GM12878 (cell line): Measurements from ENCODE around the gene RUFY3. TPM values are rescaled to one million over a fixed set of nuclear protein-coding genes. Genes with fewer than 3 reads are reported as not detected.

Experiments used
- ATAC-seq: fragments of 200-7000 bp; cut with Tn5 transposase; 3 replicates; pipeline ENCODE4 v1.9.1; 2020; ENCODE audit warnings: mild to moderate bottlenecking, moderate library complexity
- BruUV-seq: library from RNA; stranded (reverse); fragments of 400-500 nt; replicated peaks from 2 replicates; lab custom pipeline; 2021; lab: Mats Ljungman, UMichigan
- CTCF ChIA-PET: fragments of 300-600 bp; sonication (Branson Sonifier 250); formaldehyde crosslinking; extraction: SDS; loops from one replicate; lab custom pipeline; 2021; ENCODE audit warnings: inconsistent platforms; lab: Yijun Ruan, JAX
- POLR2A ChIA-PET: fragments of 350-600 bp; formaldehyde crosslinking; extraction: SDS; loops from one replicate; lab custom pipeline; 2021; ENCODE audit warnings: inconsistent platforms; lab: Charles Lee
- RAD21 ChIA-PET: fragments of 300-600 bp; sonication (Branson Sonifier 250); formaldehyde crosslinking; loops from one replicate; lab custom pipeline; 2023; ENCODE audit warnings: antibody characterized with exemption; ENCODE audit not compliant: unreplicated experiment; lab: Charles Lee
- SMC1A ChIA-PET: fragments of 300-600 bp; sonication (Branson Sonifier 250); formaldehyde crosslinking; loops from one replicate; lab custom pipeline; 2023; ENCODE audit not compliant: unreplicated experiment, uncharacterized antibody; lab: Charles Lee
- DNase-seq: peaks from one replicate; pipeline ENCODE4 v3.0.0-alpha.2; 2011; ENCODE audit warnings: low read depth, low spot score
- FAIRE-seq: peaks from 3 replicates; lab custom pipeline; 2011; peaks lifted over from hg19 to GRCh38; lab: Jason Lieb, UNC
- H2AFZ ChIP-seq: 2 replicates; pipeline ENCODE4 v1.6.0; 2011; ENCODE audit warnings: low read depth, low read length, control low read depth; ENCODE audit not compliant: control insufficient read depth
- H3K27ac ChIP-seq: 2 replicates; pipeline ENCODE4 v1.5.1; 2011; ENCODE audit warnings: control low read depth; ENCODE audit not compliant: control insufficient read depth, insufficient read depth
- H3K27me3 ChIP-seq, 2 experiments: replicated peaks in 1 of 2; 2 replicates each; pipeline versions ENCODE4 v1.6.0 to v1.6.1; 2011; ENCODE audit warnings: low read length in 1 of 2; ENCODE audit not compliant: control insufficient read depth in 2 of 2, insufficient read depth in 2 of 2
- H3K36me3 ChIP-seq, 2 experiments: 2 replicates each; pipeline ENCODE4 v1.5.1; 2011; ENCODE audit warnings: low read length in 1 of 2; ENCODE audit not compliant: control insufficient read depth in 2 of 2, insufficient read depth in 2 of 2
- H3K4me1 ChIP-seq: 2 replicates; pipeline ENCODE4 v1.6.1; 2011; ENCODE audit warnings: mild to moderate bottlenecking, low read length, moderate library complexity, mixed read lengths; ENCODE audit not compliant: control insufficient read depth, insufficient read depth
- H3K4me2 ChIP-seq: 2 replicates; pipeline ENCODE4 v1.6.0; 2011; ENCODE audit warnings: control low read depth; ENCODE audit not compliant: control insufficient read depth, insufficient read depth
- H3K4me3 ChIP-seq: fragments of 200-600 bp; sonication (generic); 2 replicates; pipeline ENCODE4 v1.5.1; 2016
- H3K79me2 ChIP-seq: 2 replicates; pipeline ENCODE4 v1.6.0; 2011; ENCODE audit warnings: low read length; ENCODE audit not compliant: control insufficient read depth, insufficient read depth
- H3K9ac ChIP-seq: 2 replicates; pipeline ENCODE4 v1.8.0; 2011; ENCODE audit warnings: low read length, control low read depth, mixed read lengths; ENCODE audit not compliant: control insufficient read depth, insufficient read depth
- H3K9me3 ChIP-seq: replicated peaks from 3 replicates; pipeline ENCODE4 v1.5.1; 2011; ENCODE audit warnings: mild to moderate bottlenecking, low read length; ENCODE audit not compliant: control insufficient read depth, insufficient read depth
- H4K20me1 ChIP-seq: 2 replicates; pipeline ENCODE4 v1.6.0; 2011; ENCODE audit not compliant: control insufficient read depth, insufficient read depth
- CEBPB ChIP-seq, 2 experiments: fragments of 150-350 bp in 1 of 2; IDR thresholded peaks; 2 replicates each; pipeline ENCODE4 v1.6.1; 2012 to 2014; ENCODE audit warnings: low read depth in 2 of 2, low read length in 2 of 2, borderline replicate concordance in 1 of 2, inconsistent platforms in 1 of 2
- ESRRA ChIP-seq: IDR thresholded peaks from 2 replicates; pipeline ENCODE4 v1.6.1; 2012; ENCODE audit warnings: mild to moderate bottlenecking, low read length, improper control_type of control experiment
- FOS ChIP-seq: IDR thresholded peaks from 3 replicates; pipeline ENCODE4 v1.6.1; 2011; ENCODE audit warnings: borderline replicate concordance; ENCODE audit not compliant: insufficient read length; ENCODE audit errors: extremely low read depth
- GABPA ChIP-seq: IDR thresholded peaks from 2 replicates; pipeline ENCODE4 v1.6.1; 2014; ENCODE audit warnings: antibody characterized with exemption, low read depth, mild to moderate bottlenecking, inconsistent platforms
- IRF3 ChIP-seq: fragments of 450-650 bp; IDR thresholded peaks from 2 replicates; pipeline ENCODE4 v1.6.1; 2014; ENCODE audit warnings: mild to moderate bottlenecking
- MYB ChIP-seq: fragments of 150-350 bp; IDR thresholded peaks from 2 replicates; pipeline ENCODE4 v1.6.1; 2014; ENCODE audit warnings: mild to moderate bottlenecking, low read depth, low read length, borderline replicate concordance
- POLR2AphosphoS2 ChIP-seq: IDR thresholded peaks from 2 replicates; pipeline ENCODE4 v1.6.1; 2011; ENCODE audit warnings: low read depth, mild to moderate bottlenecking, low read length, improper control_type of control experiment, moderate library complexity
- RBBP5 ChIP-seq: fragments of 200-600 bp; sonication (generic); conservative IDR thresholded peaks from 2 replicates; pipeline ENCODE4 v1.6.1; 2016
- RFX5 ChIP-seq: IDR thresholded peaks from 2 replicates; pipeline ENCODE4 v1.6.1; 2011; ENCODE audit warnings: low read depth, low read length, improper control_type of control experiment
- TCF7 ChIP-seq: IDR thresholded peaks from 2 replicates; pipeline ENCODE4 v1.6.1; 2014; ENCODE audit warnings: antibody characterized with exemption, borderline replicate concordance
- YBX1 ChIP-seq: fragments of 450-650 bp; IDR thresholded peaks from 2 replicates; pipeline ENCODE4 v1.6.1; 2016; ENCODE audit warnings: antibody characterized with exemption
- ZNF217 ChIP-seq: fragments of 450-650 bp; IDR thresholded peaks from 2 replicates; pipeline ENCODE4 v1.6.1; 2017; ENCODE audit warnings: antibody characterized with exemption, mild to moderate bottlenecking
- ZNF274 ChIP-seq: IDR thresholded peaks from one replicate; pipeline ENCODE4 v1.8.0; 2011; ENCODE audit not compliant: insufficient read length, insufficient read depth
- ZZZ3 ChIP-seq: IDR thresholded peaks from 2 replicates; pipeline ENCODE4 v1.6.1; 2011; ENCODE audit warnings: low read depth; ENCODE audit not compliant: control insufficient read depth, insufficient read length
- WGBS: methylation state at CpG from one replicate; pipeline ENCODE4 v1.1.6; 2016; ENCODE audit warnings: low lambda C conversion rate; ENCODE audit not compliant: insufficient replicate concordance, insufficient coverage; ENCODE audit errors: missing lambda C conversion rate; 5-methylcytosine and 5-hydroxymethylcytosine counted together
- in situ Hi-C: fragments of 300-500 bp; cut with MboI; formaldehyde crosslinking; loops from 9 replicates; pipeline ENCODE4 v1.14.3; 2018; ENCODE audit warnings: mixed read lengths
- intact Hi-C: fragments of 100-400 bp; cut with micrococcal nuclease; formaldehyde crosslinking; loops from one replicate; pipeline ENCODE4 v1.14.2; 2022; ENCODE audit not compliant: unreplicated experiment
- polyA plus RNA-seq, 11 experiments: library from polyadenylated mRNA; depleted of rRNA in 4 of 11; unstranded in 6 of 11; stranded (reverse) in 5 of 11; fragments of >200 nt; fragmentation: Nextera tagmentation in 4 of 11; fragmentation: Illumina TruSeq in 1 of 11; extraction: Ambion mirVana in 4 of 11; extraction: Trizol in 1 of 11; gene quantifications; 1 replicate in 1 of 11; 2 replicates in 10 of 11; pipeline versions ENCODE4 v1.2.1 to v1.2.3, GENCODE V29; 2011 to 2016; ENCODE audit warnings: inconsistent platforms in 2 of 11, missing spikeins in 2 of 11, low read depth in 1 of 11
- total RNA-seq, 4 experiments: library from RNA; depleted of rRNA in 3 of 4; stranded (reverse); fragments of >200 nt in 3 of 4; fragmentation: Illumina TruSeq in 1 of 4; extraction: Trizol in 1 of 4; gene quantifications; 2 replicates each; pipeline versions ENCODE4 v1.2.1 to v1.2.3, GENCODE V29; 2013 to 2021

The RUFY3 gene
- total and polyA plus RNA-seq, 10 of the 15 experiments (the other 5 are each of a cell fraction or from before 2014, with no cell fraction given), result 5.1 to 28.3 (median 13.1) TPM

GRCh38 chr4:70778888-70779422 is 57.2 kb downstream of the RUFY3 start:
- CTCF ChIA-PET, result interaction anchor here (1.3 kb wide), 1 partner anchor 42 kb away, joined by 3 read pairs; no protein-coding TSS in a partner anchor
- intact Hi-C loops, result no loop called here

More at GRCh38 chr4:70778888-70779422, 57.2 kb downstream of the RUFY3 start:
- no peak for FAIRE-seq
- 0 out of 2 replicates have a peak, but pooled peaks cover 4% of the 10 kb centered on the region for H3K4me1 ChIP-seq
- H3K27me3 ChIP-seq, result no peaks in the 10 kb centered on the region
- H3K79me2 ChIP-seq, result no peaks in the 10 kb centered on the region
- no peak overlapping the region for H3K4me2 ChIP-seq
- no peak overlapping the region for H3K9ac ChIP-seq
- TF ChIP-seq GABPA (no peak), MYB (no peak), RBBP5 (no peak), CEBPB (IDR thresholded peaks at IDR 0.05; ENCODE audit: borderline replicate concordance in 1 of 2, low read depth in 2 of 2, low read length in 2 of 2) (no peak), TCF7 (no peak), ESRRA (no peak), ZNF274 (no peak), IRF3 (no peak), POLR2AphosphoS2 (no peak), FOS (no peak), ZZZ3 (no peak), ZNF217 (no peak), YBX1 (no peak), RFX5 (no peak)
- ATAC-seq, result no peak
- in situ Hi-C loops, result no loop called here
- H3K27ac ChIP-seq, result no peak overlapping the region
- no peaks in the 10 kb centered on the region for H4K20me1 ChIP-seq
- ChIA-PET SMC1A (interaction anchor here (0.6 to 0.8 kb wide), 2 partner anchors 29 to 42 kb away, joined by 3 read pairs; no protein-coding TSS in a partner anchor), RAD21 (no interaction called here), POLR2A (no interaction called here)
- H3K4me3 ChIP-seq, result no peak overlapping the region
- WGBS, result 88% methylated on average over 5 of the region's 5 CpGs
- no TSS peak for BruUV-seq
- DNase-seq, result no peak
- H3K9me3 ChIP-seq, result no peaks in the 10 kb centered on the region
- H3K36me3 ChIP-seq, result no peaks in the 10 kb centered on the region
- H2AFZ ChIP-seq, result no peak overlapping the region
